ENCODE results near the gene LEPROT.

Gene LEPROT

DNA sequence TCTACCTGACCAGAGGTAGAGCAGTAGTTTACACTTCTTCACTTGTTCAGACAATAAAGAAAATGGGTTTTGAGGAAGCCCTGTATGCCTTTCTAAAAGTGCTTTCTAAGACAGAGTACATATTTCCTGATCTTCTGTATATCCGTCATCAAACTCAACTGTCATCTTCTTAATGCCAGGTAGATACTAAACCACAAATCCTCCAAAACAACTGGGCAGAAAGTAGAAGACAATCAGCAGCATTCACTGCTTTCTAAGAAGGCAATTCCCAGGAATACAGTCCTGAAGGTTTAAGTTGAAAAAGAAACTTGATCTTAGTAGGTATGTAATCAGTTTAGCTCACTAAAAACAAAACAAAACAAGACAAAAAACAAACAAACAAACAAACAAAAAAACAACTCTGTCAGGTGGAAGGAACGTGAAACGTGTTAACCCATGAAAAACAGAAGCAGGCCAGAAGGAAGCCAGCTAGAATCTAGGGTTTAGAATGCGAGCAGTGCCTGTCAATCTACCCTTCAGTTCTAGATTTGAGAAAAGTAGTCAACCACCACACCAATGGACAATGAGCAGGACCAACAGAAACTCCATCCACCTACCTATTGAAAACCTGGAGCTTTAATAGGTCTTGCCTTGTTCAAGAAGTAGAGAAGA lies 59.2 kb downstream of the LEPROT start:
- no peak for DNase-seq

DNA sequence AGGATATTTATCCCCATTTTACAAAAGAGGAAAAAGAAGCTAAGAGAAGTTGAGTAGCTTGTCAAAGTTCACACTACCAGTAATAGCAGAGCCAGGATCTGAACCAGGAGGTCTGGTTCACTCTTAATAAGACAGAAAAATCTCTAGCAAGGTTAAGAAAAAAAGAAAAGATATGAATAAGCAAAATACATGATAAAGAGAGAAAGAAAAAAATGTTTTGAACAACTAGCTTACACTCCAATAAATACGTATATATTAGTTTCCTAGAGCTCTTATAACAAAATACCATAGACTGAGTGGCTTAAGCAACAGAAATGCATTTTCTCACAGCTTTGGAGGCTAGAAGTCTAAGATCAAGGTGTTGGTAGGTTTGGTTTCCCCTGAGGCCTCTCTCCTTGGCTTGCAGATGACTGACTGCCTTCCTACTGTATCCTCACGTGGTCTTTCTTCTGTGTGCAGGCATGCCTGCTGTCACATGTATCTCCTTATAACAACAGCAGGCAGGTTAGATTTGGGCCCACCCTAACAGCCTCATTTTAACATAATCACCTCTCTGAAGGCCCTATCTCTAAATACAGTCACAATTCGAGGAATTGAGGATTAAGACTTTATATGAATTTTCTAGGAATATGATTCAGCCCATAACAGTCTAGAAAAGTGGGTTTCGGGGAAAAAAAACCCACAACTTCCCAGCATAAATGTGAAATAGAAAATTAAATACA lies 60.4 kb downstream of the LEPROT start:
- DNase-seq, result no peak

DNA sequence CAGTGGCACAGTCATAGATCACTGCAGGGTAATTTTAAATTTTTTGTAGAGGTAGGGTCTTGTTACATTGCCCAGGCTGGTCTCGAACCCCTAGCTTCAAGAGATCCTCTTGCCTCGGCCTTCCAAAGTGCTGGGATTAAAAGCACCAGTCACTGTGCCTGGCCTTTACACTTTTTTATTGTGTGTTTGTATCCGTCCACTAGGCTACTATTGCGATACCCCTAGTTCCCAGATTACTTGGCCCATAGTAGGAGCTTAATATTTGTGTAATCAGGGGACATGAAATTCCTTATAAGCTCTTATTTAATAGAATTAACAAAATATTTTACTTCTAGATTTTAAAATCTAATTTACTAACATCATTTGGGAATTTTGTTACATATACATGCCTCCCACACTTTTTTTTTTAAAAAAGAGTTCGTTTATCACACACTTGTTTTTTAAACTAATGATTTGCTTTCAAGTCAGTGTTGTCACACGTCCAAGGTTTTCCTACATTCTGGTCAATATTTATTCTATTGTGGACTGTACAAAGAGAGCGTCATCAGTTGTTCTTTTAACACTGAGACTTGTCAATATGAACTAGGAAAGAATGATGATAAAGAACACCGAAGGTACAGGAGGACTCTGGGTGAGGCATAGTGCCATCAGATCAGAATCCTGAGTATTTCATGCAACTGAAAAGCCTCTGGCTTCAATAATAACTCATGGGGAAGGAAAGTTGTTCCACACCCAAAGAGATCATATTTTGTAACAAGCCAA lies 63.7 kb downstream of the LEPROT start:
- DNase-seq, result no peak

All from NCI-H2107 (cell line).